Thyroid gland (tissue), 4 donors: ENCODE measurements around the gene ZGPAT. TPM values are rescaled to one million over a fixed set of nuclear protein-coding genes. Genes with fewer than 3 reads are reported as not detected.

Experiments
- DNase-seq, 2 donors: peaks; one replicate each; pipeline ENCODE4 v3.0.0-alpha.2; 2019
- H3K27ac ChIP-seq, 3 donors: fragments of 200-600 bp; sonication (generic); 1 replicate in 2 of 3; 2 replicates in 1 of 3; pipeline ENCODE4 v1.5.1; 2016 to 2019; ENCODE audit warnings: mild to moderate bottlenecking in 1 of 3, moderate library complexity in 1 of 3
- H3K27me3 ChIP-seq: fragments of 200-600 bp; sonication (generic); one replicate; pipeline ENCODE4 v1.5.1; 2019
- H3K36me3 ChIP-seq, 2 donors: fragments of 200-600 bp; sonication (generic); one replicate each; pipeline ENCODE4 v1.5.1; 2016 to 2019
- H3K4me1 ChIP-seq, 2 donors: fragments of 200-600 bp; sonication (generic); one replicate each; pipeline ENCODE4 v1.5.1; 2017 to 2019
- H3K4me3 ChIP-seq, 3 donors: fragments of 200-600 bp; sonication (generic); replicated peaks in 1 of 3; 1 replicate in 2 of 3; 2 replicates in 1 of 3; pipeline ENCODE4 v1.5.1; 2016; ENCODE audit warnings: mild to moderate bottlenecking in 1 of 3
- H3K9me3 ChIP-seq: fragments of 200-600 bp; sonication (generic); one replicate; pipeline ENCODE4 v1.5.1; 2017
- CTCF ChIP-seq, 6 experiments: fragments of 200-600 bp in 3 of 6; fragments of 450-650 bp in 3 of 6; sonication (generic) in 3 of 6; IDR thresholded peaks; one replicate each; pipeline ENCODE4 v1.5.1; 2016 to 2019; ENCODE audit warnings: antibody characterized with exemption in 6 of 6, mild to moderate bottlenecking in 2 of 6, inconsistent platforms in 1 of 6, moderate library complexity in 1 of 6
- POLR2A ChIP-seq, 2 donors: fragments of 450-650 bp; IDR thresholded peaks; one replicate each; pipeline ENCODE4 v1.6.1; 2017; ENCODE audit warnings: antibody characterized with exemption in 2 of 2, mild to moderate bottlenecking in 2 of 2, moderate library complexity in 1 of 2
- WGBS, 2 donors: methylation state at CpG; one replicate each; pipeline ENCODE4 v1.1.5; 2017; 5-methylcytosine and 5-hydroxymethylcytosine counted together
- intact Hi-C: fragments of 100-400 bp; cut with DNase I; formaldehyde crosslinking; loops from one replicate; pipeline ENCODE4 v1.15.1; 2023
- total RNA-seq, 4 donors: library from RNA; depleted of rRNA; stranded (reverse); fragments of >200 nt; gene quantifications; one replicate each; pipeline ENCODE4 v1.2.3, GENCODE V29; 2016

The ZGPAT gene
- total RNA-seq, 4 donors from 2014 or later, result 27.7 to 36.3 (median 30.0) TPM

- intact Hi-C loops, result no loop called here
- 87 to 92% methylated on average over 12 to 16 of the region's 16 CpGs for WGBS, 2 donors
- DNase-seq, result no peak
- no peaks in the 10 kb centered on the region for H3K36me3 ChIP-seq
- no peak for TF ChIP-seq CTCF (IDR thresholded peaks at IDR 0.05)
- TF ChIP-seq POLR2A (IDR thresholded peaks at IDR 0.05), result no peak
- H3K27ac ChIP-seq, result no peak overlapping the region
- H3K4me1 ChIP-seq, result peaks cover 9 to 17% of the 10 kb centered on the region in 2 donors
- H3K27me3 ChIP-seq, result no peaks in the 10 kb centered on the region
- H3K9me3 ChIP-seq, result no peaks in the 10 kb centered on the region
- H3K4me3 ChIP-seq, result no peak overlapping the region
Measured at GRCh38 chr20:63754008-63754407, 46.2 kb downstream of the ZGPAT start.

GRCh38 chr20:63755933-63756647 lies 48.3 kb downstream of the ZGPAT start:
- no peak overlapping the region for H3K27ac ChIP-seq
- no peaks in the 10 kb centered on the region for H3K27me3 ChIP-seq
- no peaks in the 10 kb centered on the region for H3K36me3 ChIP-seq
- 81 to 88% methylated on average over 18 of the region's 18 CpGs for WGBS, 2 donors
- H3K4me3 ChIP-seq, result no peak overlapping the region
- TF ChIP-seq POLR2A (IDR thresholded peaks at IDR 0.05) (no peak), CTCF (IDR thresholded peaks at IDR 0.05) (no peak)
- DNase-seq, result no peak
- intact Hi-C loops, result no loop called here
- H3K9me3 ChIP-seq, result no peaks in the 10 kb centered on the region
- H3K4me1 ChIP-seq, result peaks cover 9 to 17% of the 10 kb centered on the region in 2 donors

GRCh38 chr20:63756648-63756991 lies 48.8 kb downstream of the ZGPAT start:
- Histone ChIP-seq H3K27ac (no peak overlapping the region), H3K27me3 (no peaks in the 10 kb centered on the region), H3K4me3 (no peak overlapping the region), H3K4me1 (peaks cover 9 to 17% of the 10 kb centered on the region in 2 donors), H3K9me3 (no peaks in the 10 kb centered on the region), H3K36me3 (no peaks in the 10 kb centered on the region)
- TF ChIP-seq CTCF (IDR thresholded peaks at IDR 0.05) (no peak), POLR2A (IDR thresholded peaks at IDR 0.05) (no peak)
- DNase-seq, result no peak
- intact Hi-C loops, result no loop called here
- WGBS, 2 donors, result 78 to 80% methylated on average over 8 of the region's 8 CpGs

- Histone ChIP-seq H3K36me3 (no peaks in the 10 kb centered on the region), H3K4me3 (no peak overlapping the region), H3K9me3 (no peaks in the 10 kb centered on the region), H3K27me3 (no peaks in the 10 kb centered on the region), H3K27ac (no peak overlapping the region), H3K4me1 (peaks cover 0 to 3% of the 10 kb centered on the region in 2 donors)
- no peak for DNase-seq
- WGBS, 2 donors, result 92% methylated on average over 3 to 4 of the region's 7 CpGs
- intact Hi-C loops, result no loop called here
- TF ChIP-seq CTCF (IDR thresholded peaks at IDR 0.05) (no peak), POLR2A (IDR thresholded peaks at IDR 0.05) (no peak)
Measured at GRCh38 chr20:63758152-63758551, 50.3 kb downstream of the ZGPAT start.

- Histone ChIP-seq H3K4me3 (no peak overlapping the region), H3K36me3 (no peaks in the 10 kb centered on the region), H3K27ac (no peak overlapping the region), H3K27me3 (no peaks in the 10 kb centered on the region), H3K4me1 (no peaks in the 10 kb centered on the region), H3K9me3 (no peaks in the 10 kb centered on the region)
- 88 to 89% methylated on average over 7 of the region's 7 CpGs for WGBS, 2 donors
- TF ChIP-seq CTCF (IDR thresholded peaks at IDR 0.05), result no peak
- no peak for TF ChIP-seq POLR2A (IDR thresholded peaks at IDR 0.05)
- DNase-seq, result no peak
- intact Hi-C loops, result no loop called here
Measured at GRCh38 chr20:63759377-63759901, 51.6 kb downstream of the ZGPAT start.
